ENCODE measurements around the gene B3GALT2. TPM values are rescaled to one million over a fixed set of nuclear protein-coding genes. Genes with fewer than 3 reads are reported as not detected.
A peak's percentile ranks its signal among the peaks of the same experiment; 100 is the strongest.
"Not testable (repeated sequence)": the region's sequence is repeated elsewhere in the genome, so short reads cannot be mapped to it uniquely, and the experiment has no call there.

B3GALT2 gene
- total RNA-seq, 2 donors from 2014 or later = not detected

- Mint-ChIP-seq H3K36me3 (peaks cover 0 to 20% of the 10 kb centered on the region in 2 donors), H3K27ac (peak overlapping the region in 1 of 2 donors; percentile 4), H3K9me3 (peaks cover 0 to 4% of the 10 kb centered on the region in 2 donors)
- no peak for DNase-seq (ENCODE audit: low spot score in 2 of 2)
- no peak for ATAC-seq
Measured at GRCh38 chr1:193189442-193190095, 3.2 kb upstream of the B3GALT2 start.

GRCh38 chr1:193188915-193189314 is 2.5 kb upstream of the B3GALT2 start:
- DNase-seq (ENCODE audit: low spot score in 2 of 2); ATAC-seq; H3K9me3 Mint-ChIP-seq; H3K27ac Mint-ChIP-seq: not testable (repeated sequence)
- peaks cover 0 to 20% of the 10 kb centered on the region in 2 donors for H3K36me3 Mint-ChIP-seq

- Mint-ChIP-seq H3K9me3 (peaks cover 0 to 4% of the 10 kb centered on the region in 2 donors), H3K36me3 (peaks cover 0 to 9% of the 10 kb centered on the region in 2 donors), H3K27ac (no peak overlapping the region)
- DNase-seq (ENCODE audit: low spot score in 2 of 2) (no peak), ATAC-seq (no peak)
Measured at GRCh38 chr1:193187114-193187513, 701 bp upstream of the B3GALT2 start.

- no peak for ATAC-seq
- no peak overlapping the region for H3K27ac Mint-ChIP-seq
- DNase-seq (ENCODE audit: low spot score in 2 of 2) = no peak
Measured at GRCh38 chr1:193185211-193185610, 1.2 kb downstream of the B3GALT2 start.

GRCh38 chr1:193184776-193185175 is 1.6 kb downstream of the B3GALT2 start:
- Mint-ChIP-seq H3K9me3 (no peaks in the 10 kb centered on the region), H3K27ac (no peak overlapping the region), H3K36me3 (no peaks in the 10 kb centered on the region)
- ATAC-seq (no peak), DNase-seq (ENCODE audit: low spot score in 2 of 2) (no peak)

More at GRCh38 chr1:193185211-193185610, 1.2 kb downstream of the B3GALT2 start:
- H3K9me3 Mint-ChIP-seq = no peaks in the 10 kb centered on the region
- peaks cover 0 to under 1% of the 10 kb centered on the region in 2 donors for H3K36me3 Mint-ChIP-seq

- ATAC-seq (no peak), DNase-seq (ENCODE audit: low spot score in 2 of 2) (peak in 1 of 2 donors; percentile 16)
- H3K9me3 Mint-ChIP-seq = no peaks in the 10 kb centered on the region
- no peak overlapping the region for H3K27ac Mint-ChIP-seq
- H3K36me3 Mint-ChIP-seq = no peaks in the 10 kb centered on the region
Measured at GRCh38 chr1:193183019-193183627, 3.3 kb downstream of the B3GALT2 start.

GRCh38 chr1:193181985-193182384 is 4.4 kb downstream of the B3GALT2 start:
- ATAC-seq (no peak), DNase-seq (ENCODE audit: low spot score in 2 of 2) (no peak)
- Mint-ChIP-seq H3K36me3 (peaks cover 0 to 5% of the 10 kb centered on the region in 2 donors), H3K27ac (no peak overlapping the region), H3K9me3 (no peaks in the 10 kb centered on the region)

- Mint-ChIP-seq H3K27ac (no peak overlapping the region), H3K36me3 (peaks cover 0 to 5% of the 10 kb centered on the region in 2 donors), H3K9me3 (no peaks in the 10 kb centered on the region)
- ATAC-seq (no peak), DNase-seq (ENCODE audit: low spot score in 2 of 2) (no peak)
Measured at GRCh38 chr1:193181536-193181935, 4.9 kb downstream of the B3GALT2 start.

- ATAC-seq (no peak), DNase-seq (ENCODE audit: low spot score in 2 of 2) (no peak)
- Mint-ChIP-seq H3K9me3 (no peaks in the 10 kb centered on the region), H3K36me3 (peaks cover 0 to 12% of the 10 kb centered on the region in 2 donors), H3K27ac (no peak overlapping the region)
Measured at GRCh38 chr1:193179094-193179493, 7.3 kb downstream of the B3GALT2 start.

GRCh38 chr1:193176788-193177187 is 9.6 kb downstream of the B3GALT2 start:
- H3K27ac Mint-ChIP-seq = no peak overlapping the region
- ATAC-seq = no peak
- H3K36me3 Mint-ChIP-seq = peaks cover 0 to 12% of the 10 kb centered on the region in 2 donors
- no peak for DNase-seq (ENCODE audit: low spot score in 2 of 2)
- no peaks in the 10 kb centered on the region for H3K9me3 Mint-ChIP-seq

- DNase-seq (ENCODE audit: low spot score in 2 of 2) (no peak), ATAC-seq (no peak)
- H3K36me3 Mint-ChIP-seq = peaks cover 0 to 12% of the 10 kb centered on the region in 2 donors
- H3K27ac Mint-ChIP-seq = no peak overlapping the region
- no peaks in the 10 kb centered on the region for H3K9me3 Mint-ChIP-seq
Measured at GRCh38 chr1:193176113-193176512, 10.3 kb downstream of the B3GALT2 start.

- no peak overlapping the region for H3K27ac Mint-ChIP-seq
- DNase-seq (ENCODE audit: low spot score in 2 of 2) (no peak), ATAC-seq (no peak)
- no peaks in the 10 kb centered on the region for H3K9me3 Mint-ChIP-seq
- H3K36me3 Mint-ChIP-seq = peaks cover 5 to 11% of the 10 kb centered on the region in 2 donors
Measured at GRCh38 chr1:193157360-193157759, 29.1 kb downstream of the B3GALT2 start.

- DNase-seq (ENCODE audit: low spot score in 2 of 2) (no peak), ATAC-seq (no peak)
- Mint-ChIP-seq H3K27ac (peak overlapping the region in 1 of 2 donors; percentile 56), H3K9me3 (no peaks in the 10 kb centered on the region), H3K36me3 (peaks cover 5 to 13% of the 10 kb centered on the region in 2 donors)
Measured at GRCh38 chr1:193156822-193157142, 29.6 kb downstream of the B3GALT2 start.

GRCh38 chr1:193156117-193156821 is 30.1 kb downstream of the B3GALT2 start:
- ATAC-seq (no peak), DNase-seq (ENCODE audit: low spot score in 2 of 2) (no peak)
- Mint-ChIP-seq H3K36me3 (peaks cover 5 to 13% of the 10 kb centered on the region in 2 donors), H3K9me3 (no peaks in the 10 kb centered on the region), H3K27ac (peak overlapping the region in 1 of 2 donors; percentile 56)

- no peak overlapping the region for H3K27ac Mint-ChIP-seq
- ATAC-seq (no peak), DNase-seq (ENCODE audit: low spot score in 2 of 2) (no peak)
- H3K9me3 Mint-ChIP-seq = no peaks in the 10 kb centered on the region
- peaks cover 0 to 2% of the 10 kb centered on the region in 2 donors for H3K36me3 Mint-ChIP-seq
Measured at GRCh38 chr1:193144999-193145398, 41.4 kb downstream of the B3GALT2 start.

- Mint-ChIP-seq H3K9me3 (no peaks in the 10 kb centered on the region), H3K27ac (no peak overlapping the region), H3K36me3 (peaks cover 5 to 8% of the 10 kb centered on the region in 2 donors)
- DNase-seq (ENCODE audit: low spot score in 2 of 2) (no peak), ATAC-seq (no peak)
Measured at GRCh38 chr1:193144361-193144938, 42.0 kb downstream of the B3GALT2 start.

GRCh38 chr1:193143285-193143684 is 43.1 kb downstream of the B3GALT2 start:
- Mint-ChIP-seq H3K27ac (no peak overlapping the region), H3K36me3 (peaks cover 8 to 12% of the 10 kb centered on the region in 2 donors), H3K9me3 (no peaks in the 10 kb centered on the region)
- DNase-seq (ENCODE audit: low spot score in 2 of 2) = no peak
- no peak for ATAC-seq
